ENCODE measurements around the gene FRMD8.
A peak's percentile ranks its signal among the peaks of the same experiment; 100 is the strongest.
"Not testable (repeated sequence)": the region's sequence is repeated elsewhere in the genome, so short reads cannot be mapped to it uniquely, and the experiment has no call there.

FRMD8 gene

GRCh38 chr11:65412271-65413076 is 26.0 kb downstream of the FRMD8 start:
- ChIA-PET CTCF (interaction anchor here (0.7 to 1.4 kb wide), 6 partner anchors 12 to 98 kb away, joined by 3 to 4 read pairs (median 3); partner anchors contain the start of gene SLC25A45), POLR2A (interaction anchor here (1.2 kb wide), 1 partner anchor 87 kb away, joined by 7 read pairs; the partner anchor contains the start of gene MALAT1)
- DNase-seq (ENCODE audit: extremely low spot score) = no peak
- TF ChIP-seq, protein P1, sequence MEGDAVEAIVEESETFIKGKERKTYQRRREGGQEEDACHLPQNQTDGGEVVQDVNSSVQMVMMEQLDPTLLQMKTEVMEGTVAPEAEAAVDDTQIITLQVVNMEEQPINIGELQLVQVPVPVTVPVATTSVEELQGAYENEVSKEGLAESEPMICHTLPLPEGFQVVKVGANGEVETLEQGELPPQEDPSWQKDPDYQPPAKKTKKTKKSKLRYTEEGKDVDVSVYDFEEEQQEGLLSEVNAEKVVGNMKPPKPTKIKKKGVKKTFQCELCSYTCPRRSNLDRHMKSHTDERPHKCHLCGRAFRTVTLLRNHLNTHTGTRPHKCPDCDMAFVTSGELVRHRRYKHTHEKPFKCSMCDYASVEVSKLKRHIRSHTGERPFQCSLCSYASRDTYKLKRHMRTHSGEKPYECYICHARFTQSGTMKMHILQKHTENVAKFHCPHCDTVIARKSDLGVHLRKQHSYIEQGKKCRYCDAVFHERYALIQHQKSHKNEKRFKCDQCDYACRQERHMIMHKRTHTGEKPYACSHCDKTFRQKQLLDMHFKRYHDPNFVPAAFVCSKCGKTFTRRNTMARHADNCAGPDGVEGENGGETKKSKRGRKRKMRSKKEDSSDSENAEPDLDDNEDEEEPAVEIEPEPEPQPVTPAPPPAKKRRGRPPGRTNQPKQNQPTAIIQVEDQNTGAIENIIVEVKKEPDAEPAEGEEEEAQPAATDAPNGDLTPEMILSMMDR (IDR thresholded peaks at IDR 0.05; ENCODE audit: control extremely low read depth, extremely low read depth, low read depth, missing control alignments) = no peak

DNA sequence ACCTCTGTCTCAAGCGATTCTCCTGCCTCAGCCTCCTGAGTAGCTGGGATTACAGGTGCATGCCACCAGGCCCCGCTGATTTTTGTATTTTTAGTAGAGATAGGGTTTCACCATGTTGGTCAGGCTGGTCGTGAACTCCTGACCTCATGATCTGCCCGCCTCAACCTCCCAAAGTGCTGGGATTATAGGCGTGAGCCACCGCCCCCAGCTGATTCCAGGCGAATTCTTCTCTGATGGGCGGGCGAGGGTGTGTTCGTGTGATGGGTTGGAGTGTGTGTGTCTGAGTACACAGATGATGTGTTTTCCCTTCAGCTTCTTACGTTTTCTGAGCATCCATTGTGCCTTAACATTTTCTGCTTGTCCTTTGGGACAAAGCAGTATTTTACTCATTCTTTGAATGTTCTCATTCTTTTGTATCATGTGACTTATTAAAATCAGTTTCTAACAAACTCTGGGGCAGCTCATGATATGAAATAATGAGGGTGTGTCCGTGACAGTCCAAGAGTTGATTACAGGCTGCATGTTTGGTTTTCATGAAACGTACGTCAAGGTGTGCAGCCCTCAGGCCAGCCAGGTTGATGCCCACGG is 26.7 kb downstream of the FRMD8 start:
- POLR2A ChIA-PET = interaction anchor here (1.2 kb wide), 1 partner anchor 87 kb away, joined by 7 read pairs; the partner anchor contains the start of gene MALAT1
- CTCF ChIA-PET = interaction anchor here (0.7 to 1.0 kb wide), 2 partner anchors 11 to 93 kb away, joined by 3 to 4 read pairs; no protein-coding TSS in a partner anchor
- not testable (repeated sequence) for DNase-seq (ENCODE audit: extremely low spot score)

DNA sequence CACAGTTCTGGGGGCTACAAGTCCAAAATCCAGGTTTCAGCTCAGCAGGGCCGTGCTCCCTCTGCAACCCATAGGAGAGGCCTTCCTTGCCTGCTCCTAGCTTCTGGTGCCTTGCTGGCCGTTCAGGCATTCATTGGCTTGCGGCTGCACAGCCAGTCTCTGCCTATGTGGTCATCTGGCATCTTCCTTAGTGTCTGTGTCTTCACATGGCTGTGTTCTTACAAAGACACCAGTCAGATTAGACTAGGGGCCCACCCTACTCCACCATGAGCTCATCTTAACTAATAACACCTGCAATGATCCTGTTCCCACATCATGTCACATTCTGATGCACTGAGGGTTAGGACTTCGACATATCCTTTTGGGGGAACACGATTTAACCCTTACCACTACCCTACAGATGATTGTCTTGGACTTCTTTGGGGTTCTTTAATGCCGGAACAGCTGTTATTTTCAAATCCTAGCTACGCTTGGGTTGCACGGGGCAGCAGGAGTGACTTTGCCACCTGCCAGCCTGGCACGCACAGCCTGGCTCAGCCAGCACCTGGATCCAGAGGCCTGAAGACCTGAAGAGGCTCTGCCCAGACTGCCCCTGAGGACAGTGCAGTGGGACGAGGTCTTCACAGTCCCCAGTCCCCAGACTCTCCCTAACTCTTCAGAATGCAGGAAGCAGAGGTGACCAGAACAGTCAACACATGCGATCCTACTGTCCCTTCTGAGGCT is 28.5 kb downstream of the FRMD8 start:
- ChIA-PET POLR2A (interaction anchor here (0.5 to 14.7 kb wide), 9 partner anchors 7 to 500 kb away, joined by 3 to 620 read pairs (median 3); partner anchors contain the start of genes MALAT1 and NEAT1), CTCF (interaction anchor here (1.0 to 7.4 kb wide), 23 partner anchors 10 to 177 kb away, joined by 3 to 85 read pairs (median 12); partner anchors contain the start of genes FRMD8, MALAT1 and SLC25A45)
- DNase-seq (ENCODE audit: extremely low spot score) = no peak
- TF ChIP-seq, protein P1 (IDR thresholded peaks at IDR 0.05; ENCODE audit: control extremely low read depth, extremely low read depth, low read depth, missing control alignments) = no peak

DNA sequence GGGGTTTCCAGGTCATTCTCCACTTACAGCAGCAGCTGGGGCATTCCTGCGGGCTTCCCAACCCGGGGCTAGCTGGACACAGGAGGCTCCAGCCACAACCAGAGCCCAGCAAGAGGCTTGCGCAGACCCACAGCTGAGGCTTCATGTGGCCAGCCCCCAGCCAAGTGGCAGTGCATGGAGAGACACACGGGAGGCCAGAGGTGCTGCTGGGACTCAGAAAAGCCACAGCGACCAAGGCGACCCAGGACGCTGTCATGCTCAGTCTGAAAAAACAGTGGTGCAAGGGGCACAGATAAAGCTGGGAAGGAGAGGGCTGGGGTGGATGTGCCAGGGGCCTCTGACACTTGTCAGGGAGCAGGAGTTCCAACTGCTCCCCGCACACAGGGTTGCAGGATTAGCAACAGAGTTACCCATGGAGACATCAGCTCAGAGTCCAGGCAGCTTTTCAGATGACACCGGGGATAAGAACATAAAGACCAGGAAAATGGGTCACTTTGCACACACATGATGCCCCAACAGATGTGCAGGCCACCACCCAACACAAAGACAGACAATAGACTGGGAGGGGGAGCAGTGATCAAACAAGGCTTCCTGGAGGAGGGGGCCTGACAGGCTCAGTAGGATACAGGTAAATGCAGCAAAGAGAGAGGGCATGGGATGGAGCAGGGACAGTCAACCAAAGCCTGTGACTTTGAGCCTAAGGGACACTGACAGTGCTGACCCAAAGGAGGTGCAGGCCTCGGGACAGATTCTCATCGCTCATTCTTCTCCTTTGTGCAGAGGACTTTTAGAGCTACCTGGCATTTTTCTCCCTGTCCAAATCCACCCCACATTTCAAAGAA is 29.3 kb downstream of the FRMD8 start:
- no peak for DNase-seq (ENCODE audit: extremely low spot score)
- TF ChIP-seq, protein P1 (IDR thresholded peaks at IDR 0.05; ENCODE audit: control extremely low read depth, extremely low read depth, low read depth, missing control alignments) = no peak
- ChIA-PET CTCF (interaction anchor here (0.8 to 7.4 kb wide), 40 partner anchors 9 to 222 kb away, joined by 3 to 85 read pairs (median 7); partner anchors contain the start of genes EHBP1L1, FRMD8, MALAT1 and SIPA1), POLR2A (interaction anchor here (0.5 to 14.7 kb wide), 9 partner anchors 7 to 501 kb away, joined by 3 to 620 read pairs (median 4); partner anchors contain the start of genes MALAT1, NEAT1 and SLC25A45)

- TF ChIP-seq, protein P1 (IDR thresholded peaks at IDR 0.05; ENCODE audit: control extremely low read depth, extremely low read depth, low read depth, missing control alignments) = peak; percentile 96
- CTCF ChIA-PET = interaction anchor here (0.8 to 7.4 kb wide), 43 partner anchors 8 to 222 kb away, joined by 3 to 85 read pairs (median 6); partner anchors contain the start of genes EHBP1L1, FRMD8, MALAT1 and SIPA1
- POLR2A ChIA-PET = interaction anchor here (1.0 to 14.7 kb wide), 6 partner anchors 9 to 82 kb away, joined by 3 to 620 read pairs (median 4); partner anchors contain the start of genes MALAT1 and SLC25A45
- DNase-seq (ENCODE audit: extremely low spot score) = peak; percentile 91
These were observed 29.9 kb downstream of the FRMD8 start for GRCh38 chr11:65416341-65416824.

All from GM10248 (cell line).